Measurements from ENCODE around the gene DUS1L. TPM values are rescaled to one million over a fixed set of nuclear protein-coding genes. Genes with fewer than 3 reads are reported as not detected.

DUS1L gene
- polyA plus RNA-seq, 1 donor, result 90.4 TPM

- DNase-seq, result peak; percentile 81 to 82
- Histone ChIP-seq H3K27me3 (ENCODE audit: control insufficient read depth, insufficient read depth, low read length) (peaks cover 6% of the 10 kb centered on the region), H3K36me3 (ENCODE audit: control insufficient read depth, insufficient read depth, low read length) (peaks cover 27% of the 10 kb centered on the region), H3K4me3 (ENCODE audit: low read length) (peak overlapping the region; percentile 49), H3K4me1 (ENCODE audit: control insufficient read depth, insufficient read depth, low read length) (peaks cover 11% of the 10 kb centered on the region), H3K9me3 (ENCODE audit: control insufficient read depth, low read depth, low read length) (peaks cover 3% of the 10 kb centered on the region), H3K27ac (ENCODE audit: low read length) (peak overlapping the region; percentile 17)
- no CpG with 5 or more reads among the region's 94 CpGs for WGBS (ENCODE audit: insufficient coverage, low lambda C conversion rate)
Measured at GRCh38 chr17:82030470-82031302, 34.9 kb downstream of the DUS1L start.

DNA sequence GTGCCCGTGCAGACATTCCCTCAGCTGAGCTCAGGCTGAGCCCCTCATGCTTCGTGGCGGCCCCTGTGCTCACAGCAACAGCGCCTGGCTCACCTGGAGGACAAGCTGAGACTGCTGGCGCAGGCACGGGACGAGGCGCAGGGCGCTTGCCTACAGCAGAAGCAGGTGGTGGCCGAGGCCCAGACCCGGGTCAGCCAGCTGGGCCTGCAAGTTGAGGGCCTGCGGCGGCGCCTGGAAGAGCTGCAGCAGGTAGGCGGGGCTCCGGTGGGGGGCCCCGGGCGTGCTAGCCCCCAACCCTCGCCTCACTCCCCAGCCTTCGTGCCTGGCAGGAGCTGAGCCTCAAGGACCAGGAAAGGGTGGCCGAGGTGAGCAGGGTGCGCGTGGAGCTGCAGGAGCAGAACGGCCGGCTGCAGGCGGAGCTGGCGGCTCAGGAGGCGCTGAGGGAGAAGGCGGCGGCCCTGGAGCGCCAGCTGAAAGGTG is 35.6 kb downstream of the DUS1L start:
- H3K27ac ChIP-seq (ENCODE audit: low read length), result no peak overlapping the region
- H3K9me3 ChIP-seq (ENCODE audit: control insufficient read depth, low read depth, low read length), result peaks cover 3% of the 10 kb centered on the region
- no peak for DNase-seq
- no CpG with 5 or more reads among the region's 31 CpGs for WGBS (ENCODE audit: insufficient coverage, low lambda C conversion rate)
- peaks cover 6% of the 10 kb centered on the region for H3K27me3 ChIP-seq (ENCODE audit: control insufficient read depth, insufficient read depth, low read length)
- H3K4me3 ChIP-seq (ENCODE audit: low read length), result no peak overlapping the region
- peaks cover 11% of the 10 kb centered on the region for H3K4me1 ChIP-seq (ENCODE audit: control insufficient read depth, insufficient read depth, low read length)
- H3K36me3 ChIP-seq (ENCODE audit: control insufficient read depth, insufficient read depth, low read length), result peaks cover 25% of the 10 kb centered on the region

DNA sequence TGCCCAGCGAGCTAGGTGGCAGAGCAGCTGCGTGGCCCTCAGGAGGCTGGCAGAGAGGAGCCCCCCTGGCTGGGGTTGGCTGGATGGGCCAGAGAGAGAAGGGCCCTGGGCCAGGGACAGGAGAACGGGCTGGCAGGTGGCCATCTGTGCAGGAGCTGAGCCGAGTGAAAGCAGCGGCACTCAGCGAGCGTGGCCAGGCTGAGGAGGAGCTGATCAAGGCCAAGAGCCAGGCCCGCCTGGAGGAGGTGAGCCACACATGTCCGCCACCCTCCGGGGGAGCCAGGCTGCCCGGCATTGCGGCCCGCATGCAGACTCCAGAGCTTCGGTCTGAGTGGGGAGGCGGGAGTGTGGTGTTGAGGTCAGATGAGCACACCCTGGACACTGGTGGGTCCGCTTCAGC is 36.2 kb downstream of the DUS1L start:
- H3K4me3 ChIP-seq (ENCODE audit: low read length), result no peak overlapping the region

DNA sequence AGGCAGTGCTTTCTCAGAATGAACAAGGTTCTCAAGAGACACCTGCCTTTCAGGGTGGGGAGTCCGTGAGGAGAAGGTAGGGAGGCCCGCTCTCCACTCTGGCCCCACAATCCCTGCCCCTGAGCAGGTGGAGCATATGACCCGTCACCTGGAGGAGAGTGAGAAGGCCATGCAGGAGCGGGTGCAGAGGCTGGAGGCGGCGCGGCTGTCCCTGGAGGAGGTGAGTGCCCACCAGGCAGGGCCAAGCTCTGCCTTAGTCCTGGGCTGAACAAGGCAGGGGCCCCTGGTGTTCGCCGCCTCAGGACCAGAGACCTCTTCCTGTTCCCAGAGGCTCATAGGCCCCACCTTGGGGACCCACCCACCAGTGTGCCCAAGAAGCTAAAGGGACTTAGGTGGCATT is 36.6 kb downstream of the DUS1L start:
- Histone ChIP-seq H3K36me3 (ENCODE audit: control insufficient read depth, insufficient read depth, low read length) (peaks cover 25% of the 10 kb centered on the region), H3K9me3 (ENCODE audit: control insufficient read depth, low read depth, low read length) (peaks cover 3% of the 10 kb centered on the region), H3K4me3 (ENCODE audit: low read length) (no peak overlapping the region), H3K4me1 (ENCODE audit: control insufficient read depth, insufficient read depth, low read length) (peaks cover 16% of the 10 kb centered on the region), H3K27ac (ENCODE audit: low read length) (no peak overlapping the region), H3K27me3 (ENCODE audit: control insufficient read depth, insufficient read depth, low read length) (peaks cover 6% of the 10 kb centered on the region)
- whole genome bisulfite sequencing (ENCODE audit: insufficient coverage, low lambda C conversion rate), result no CpG with 5 or more reads among the region's 9 CpGs
- DNase-seq, result no peak

More for the DNA sequence above, 36.2 kb downstream of the DUS1L start:
- Histone ChIP-seq H3K27ac (ENCODE audit: low read length) (no peak overlapping the region), H3K36me3 (ENCODE audit: control insufficient read depth, insufficient read depth, low read length) (peaks cover 25% of the 10 kb centered on the region), H3K9me3 (ENCODE audit: control insufficient read depth, low read depth, low read length) (peaks cover 3% of the 10 kb centered on the region), H3K4me1 (ENCODE audit: control insufficient read depth, insufficient read depth, low read length) (peaks cover 12% of the 10 kb centered on the region), H3K27me3 (ENCODE audit: control insufficient read depth, insufficient read depth, low read length) (peaks cover 6% of the 10 kb centered on the region)
- no peak for DNase-seq
- no CpG with 5 or more reads among the region's 16 CpGs for WGBS (ENCODE audit: insufficient coverage, low lambda C conversion rate)

DNA sequence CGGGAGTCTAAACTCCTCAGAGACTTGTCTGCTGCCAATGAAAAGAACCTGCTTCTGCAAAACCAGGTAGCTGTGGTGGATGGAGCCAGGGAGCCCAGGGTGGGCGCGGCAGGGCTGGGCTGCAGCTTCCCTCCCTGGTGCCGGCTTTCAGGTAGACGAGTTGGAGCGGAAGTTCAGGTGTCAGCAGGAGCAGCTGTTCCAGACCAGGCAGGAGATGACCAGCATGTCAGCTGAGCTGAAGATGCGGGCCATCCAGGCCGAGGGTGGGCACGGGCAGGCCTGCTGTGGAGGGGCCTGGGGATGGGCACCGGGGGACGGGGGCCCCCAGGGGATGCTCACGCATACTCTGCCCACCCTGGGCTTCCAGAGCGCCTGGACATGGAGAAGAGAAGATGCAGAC is 37.4 kb downstream of the DUS1L start:
- H3K9me3 ChIP-seq (ENCODE audit: control insufficient read depth, low read depth, low read length), result peaks cover 3% of the 10 kb centered on the region
- H3K4me1 ChIP-seq (ENCODE audit: control insufficient read depth, insufficient read depth, low read length), result peaks cover 19% of the 10 kb centered on the region
- no CpG with 5 or more reads among the region's 13 CpGs for WGBS (ENCODE audit: insufficient coverage, low lambda C conversion rate)
- H3K27me3 ChIP-seq (ENCODE audit: control insufficient read depth, insufficient read depth, low read length), result peaks cover 6% of the 10 kb centered on the region
- no peak overlapping the region for H3K4me3 ChIP-seq (ENCODE audit: low read length)
- H3K36me3 ChIP-seq (ENCODE audit: control insufficient read depth, insufficient read depth, low read length), result peaks cover 25% of the 10 kb centered on the region
- no peak for DNase-seq
- H3K27ac ChIP-seq (ENCODE audit: low read length), result no peak overlapping the region

GRCh38 chr17:82025401-82026107 is 40.0 kb downstream of the DUS1L start:
- DNase-seq, result no peak
- Histone ChIP-seq H3K4me1 (ENCODE audit: control insufficient read depth, insufficient read depth, low read length) (peaks cover 23% of the 10 kb centered on the region), H3K4me3 (ENCODE audit: low read length) (no peak overlapping the region), H3K27ac (ENCODE audit: low read length) (no peak overlapping the region), H3K27me3 (ENCODE audit: control insufficient read depth, insufficient read depth, low read length) (no peaks in the 10 kb centered on the region), H3K36me3 (ENCODE audit: control insufficient read depth, insufficient read depth, low read length) (peaks cover 25% of the 10 kb centered on the region), H3K9me3 (ENCODE audit: control insufficient read depth, low read depth, low read length) (no peaks in the 10 kb centered on the region)
- WGBS (ENCODE audit: insufficient coverage, low lambda C conversion rate), result no CpG with 5 or more reads among the region's 25 CpGs

DNA sequence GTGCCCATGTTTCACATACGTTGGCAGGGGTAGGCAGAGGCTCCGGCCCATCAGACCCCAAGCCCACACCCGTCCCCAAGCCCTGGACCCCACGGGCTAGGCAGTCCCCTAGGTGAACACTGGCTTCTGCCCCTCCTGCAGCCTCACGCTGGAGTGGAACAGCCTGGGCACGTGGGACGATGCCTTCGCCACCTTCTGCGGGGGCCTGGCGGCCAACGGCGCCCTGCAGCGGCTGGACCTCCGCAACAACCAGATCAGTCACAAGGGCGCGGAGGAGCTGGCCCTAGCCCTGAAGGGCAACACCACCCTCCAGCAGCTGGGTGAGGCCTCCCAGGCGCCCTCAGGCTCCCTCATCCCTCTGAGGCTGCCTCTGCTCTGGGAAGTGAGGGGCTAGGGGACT is 40.7 kb downstream of the DUS1L start:
- H3K9me3 ChIP-seq (ENCODE audit: control insufficient read depth, low read depth, low read length), result no peaks in the 10 kb centered on the region
- peaks cover 23% of the 10 kb centered on the region for H3K4me1 ChIP-seq (ENCODE audit: control insufficient read depth, insufficient read depth, low read length)
- DNase-seq, result no peak
- no CpG with 5 or more reads among the region's 17 CpGs for WGBS (ENCODE audit: insufficient coverage, low lambda C conversion rate)
- no peak overlapping the region for H3K4me3 ChIP-seq (ENCODE audit: low read length)
- H3K27me3 ChIP-seq (ENCODE audit: control insufficient read depth, insufficient read depth, low read length), result no peaks in the 10 kb centered on the region
- H3K36me3 ChIP-seq (ENCODE audit: control insufficient read depth, insufficient read depth, low read length), result peaks cover 25% of the 10 kb centered on the region
- H3K27ac ChIP-seq (ENCODE audit: low read length), result no peak overlapping the region

DNA sequence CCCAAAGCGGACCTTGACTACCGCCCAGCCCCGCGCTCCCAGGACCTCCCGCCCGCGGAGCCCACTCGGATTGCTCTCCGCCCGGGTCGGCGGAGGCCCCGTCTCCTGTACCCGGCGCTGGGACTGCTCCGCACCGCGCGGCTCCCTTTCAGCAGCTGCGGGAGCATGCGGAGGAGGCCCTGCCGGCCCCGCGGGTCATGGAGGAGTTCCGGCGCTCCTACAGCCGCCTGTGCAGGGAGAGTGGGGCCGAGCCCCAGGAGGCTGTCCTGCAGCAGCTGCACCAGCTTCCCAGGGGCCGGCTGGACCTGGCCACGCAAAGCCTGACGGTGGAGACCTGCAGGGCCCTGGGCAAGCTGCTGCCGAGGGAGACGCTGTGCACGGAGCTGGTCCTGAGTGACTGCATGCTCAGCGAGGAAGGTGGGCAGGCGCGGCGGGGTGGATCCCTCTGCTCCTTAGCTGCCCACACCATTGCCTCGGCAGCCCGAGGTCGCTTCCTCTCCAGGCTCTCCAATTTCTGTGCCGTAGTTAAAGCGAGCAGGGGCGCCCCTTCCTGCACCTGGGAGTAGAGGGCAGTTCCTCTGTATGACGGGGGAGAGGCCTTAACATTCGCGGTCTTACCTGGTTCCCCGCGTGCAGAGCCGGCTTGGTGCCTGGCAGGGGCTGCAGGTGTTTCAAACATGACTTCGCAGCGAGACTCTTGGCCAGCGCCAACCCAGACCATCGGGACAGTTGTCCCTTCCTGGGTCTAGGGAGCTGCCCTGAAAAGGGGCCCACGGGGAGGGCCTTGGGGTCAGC is 42.0 kb downstream of the DUS1L start:
- peak in 1 of 2 donors; percentile 38 for DNase-seq
- no peaks in the 10 kb centered on the region for H3K9me3 ChIP-seq (ENCODE audit: control insufficient read depth, low read depth, low read length)
- H3K27me3 ChIP-seq (ENCODE audit: control insufficient read depth, insufficient read depth, low read length), result no peaks in the 10 kb centered on the region
- H3K4me1 ChIP-seq (ENCODE audit: control insufficient read depth, insufficient read depth, low read length), result peaks cover 23% of the 10 kb centered on the region
- peaks cover 26% of the 10 kb centered on the region for H3K36me3 ChIP-seq (ENCODE audit: control insufficient read depth, insufficient read depth, low read length)
- WGBS (ENCODE audit: insufficient coverage, low lambda C conversion rate), result no CpG with 5 or more reads among the region's 55 CpGs
- H3K4me3 ChIP-seq (ENCODE audit: low read length), result peak overlapping the region; percentile 58
- no peak overlapping the region for H3K27ac ChIP-seq (ENCODE audit: low read length)

- Histone ChIP-seq H3K9me3 (ENCODE audit: control insufficient read depth, low read depth, low read length) (no peaks in the 10 kb centered on the region), H3K4me1 (ENCODE audit: control insufficient read depth, insufficient read depth, low read length) (peaks cover 23% of the 10 kb centered on the region), H3K36me3 (ENCODE audit: control insufficient read depth, insufficient read depth, low read length) (peaks cover 26% of the 10 kb centered on the region), H3K27ac (ENCODE audit: low read length) (no peak within 1 kb of the TSS), H3K4me3 (ENCODE audit: low read length) (peak within 1 kb of the TSS; percentile 97), H3K27me3 (ENCODE audit: control insufficient read depth, insufficient read depth, low read length) (no peaks in the 10 kb centered on the region)
- no CpG with 5 or more reads among the region's 42 CpGs for WGBS (ENCODE audit: insufficient coverage, low lambda C conversion rate)
- DNase-seq, result peak; percentile 100
Measured at GRCh38 chr17:82022981-82023446, 42.6 kb downstream of the DUS1L start, which contains the start of gene LRRC45. Gene LRRC45, plus strand, starts transcription at chr17:82023305. Its CDS starts 339 bp downstream, at chr17:82023644.

Data from large intestine (tissue), 3 donors.